ENCODE results near the gene EMILIN1. TPM values are rescaled to one million over a fixed set of nuclear protein-coding genes. Genes with fewer than 3 reads are reported as not detected.

EMILIN1 gene
- total RNA-seq, 1 donor from 2014 or later: 0.95 TPM

- Mint-ChIP-seq H3K4me1 (ENCODE audit: low read depth, unreplicated experiment) (peaks cover 33% of the 10 kb centered on the region), H3K27ac (ENCODE audit: unreplicated experiment) (peak overlapping the region; percentile 94), H3K27me3 (ENCODE audit: low read depth, unreplicated experiment) (no peaks in the 10 kb centered on the region), H3K36me3 (ENCODE audit: low read depth, unreplicated experiment) (peaks cover 20% of the 10 kb centered on the region), H3K9me3 (ENCODE audit: unreplicated experiment) (no peaks in the 10 kb centered on the region), H3K4me3 (ENCODE audit: unreplicated experiment) (peak overlapping the region; percentile 98)
- H4K20me1 ChIP-seq (ENCODE audit: insufficient read depth, low read length): peaks cover 51% of the 10 kb centered on the region
- peak overlapping the region; percentile 96 for H3K9ac ChIP-seq (ENCODE audit: low read length)
- no peaks in the 10 kb centered on the region for H3K9me3 ChIP-seq (ENCODE audit: insufficient read depth, low read depth, low read length)
- TF ChIP-seq EZH2 (IDR thresholded peaks at IDR 0.05; ENCODE audit: insufficient read depth, low read length) (no peak), CTCF (IDR thresholded peaks at IDR 0.05; ENCODE audit: insufficient read depth, low read depth, low read length) (no peak)
- FAIRE-seq (no peak), DNase-seq (ENCODE audit: low read depth) (no peak)
- no peak overlapping the region for H2AFZ ChIP-seq (ENCODE audit: low read depth, low read length)
- H3K27me3 ChIP-seq (ENCODE audit: insufficient read depth, low read length): no peaks in the 10 kb centered on the region
- H3K4me1 ChIP-seq (ENCODE audit: insufficient read depth, low read length): peaks cover 47% of the 10 kb centered on the region
- peak overlapping the region; percentile 98 for H3K4me3 ChIP-seq (ENCODE audit: insufficient read depth, low read depth, low read length)
- H3K36me3 ChIP-seq (ENCODE audit: insufficient read depth, low read length): peaks cover 32% of the 10 kb centered on the region
- H3K79me2 ChIP-seq (ENCODE audit: insufficient read depth, low read length): peaks cover 51% of the 10 kb centered on the region
- H3K27ac ChIP-seq (ENCODE audit: low read depth, low read length): no peak overlapping the region
- H3K4me2 ChIP-seq (ENCODE audit: low read length): peak overlapping the region; percentile 97
Measured at GRCh38 chr2:27069961-27070618, 8.3 kb upstream of the EMILIN1 start.

GRCh38 chr2:27070653-27071276, 7.7 kb upstream of the EMILIN1 start:
- Histone ChIP-seq H3K9ac (ENCODE audit: low read length) (peak overlapping the region; percentile 96), H3K4me1 (ENCODE audit: insufficient read depth, low read length) (peaks cover 50% of the 10 kb centered on the region), H3K79me2 (ENCODE audit: insufficient read depth, low read length) (peaks cover 48% of the 10 kb centered on the region), H2AFZ (ENCODE audit: low read depth, low read length) (peak overlapping the region; percentile 53), H3K4me3 (ENCODE audit: insufficient read depth, low read depth, low read length) (peak overlapping the region; percentile 98), H4K20me1 (ENCODE audit: insufficient read depth, low read length) (peaks cover 44% of the 10 kb centered on the region), H3K36me3 (ENCODE audit: insufficient read depth, low read length) (peaks cover 25% of the 10 kb centered on the region), H3K27me3 (ENCODE audit: insufficient read depth, low read length) (no peaks in the 10 kb centered on the region), H3K4me2 (ENCODE audit: low read length) (peak overlapping the region; percentile 97), H3K9me3 (ENCODE audit: insufficient read depth, low read depth, low read length) (no peaks in the 10 kb centered on the region), H3K27ac (ENCODE audit: low read depth, low read length) (peak overlapping the region; percentile 86)
- no peaks in the 10 kb centered on the region for H3K27me3 Mint-ChIP-seq (ENCODE audit: low read depth, unreplicated experiment)
- no peak for DNase-seq (ENCODE audit: low read depth)
- H3K4me1 Mint-ChIP-seq (ENCODE audit: low read depth, unreplicated experiment): peaks cover 36% of the 10 kb centered on the region
- peaks cover 17% of the 10 kb centered on the region for H3K36me3 Mint-ChIP-seq (ENCODE audit: low read depth, unreplicated experiment)
- peak overlapping the region; percentile 94 for H3K27ac Mint-ChIP-seq (ENCODE audit: unreplicated experiment)
- H3K9me3 Mint-ChIP-seq (ENCODE audit: unreplicated experiment): no peaks in the 10 kb centered on the region
- H3K4me3 Mint-ChIP-seq (ENCODE audit: unreplicated experiment): peak overlapping the region; percentile 98
- TF ChIP-seq EZH2 (IDR thresholded peaks at IDR 0.05; ENCODE audit: insufficient read depth, low read length) (no peak), CTCF (IDR thresholded peaks at IDR 0.05; ENCODE audit: insufficient read depth, low read depth, low read length) (no peak)
- no peak for FAIRE-seq

All from astrocyte (in vitro differentiated cells and primary cell).